Urothelium cell line (cell line): Measurements from ENCODE around the gene GOLT1B.

ENCODE experiments used
- DNase-seq: peaks from one replicate; pipeline ENCODE4 v3.0.0; 2011; ENCODE audit warnings: low spot score, mixed read lengths
- FAIRE-seq: peaks from 2 replicates; lab custom pipeline; 2011; peaks lifted over from hg19 to GRCh38; lab: Jason Lieb, UNC

GOLT1B gene

GRCh38 chr12:21561158-21561557 is 59.6 kb downstream of the GOLT1B start:
- FAIRE-seq: no peak
- no peak for DNase-seq

GRCh38 chr12:21562859-21563258 is 61.3 kb downstream of the GOLT1B start:
- FAIRE-seq (no peak), DNase-seq (no peak)

DNA sequence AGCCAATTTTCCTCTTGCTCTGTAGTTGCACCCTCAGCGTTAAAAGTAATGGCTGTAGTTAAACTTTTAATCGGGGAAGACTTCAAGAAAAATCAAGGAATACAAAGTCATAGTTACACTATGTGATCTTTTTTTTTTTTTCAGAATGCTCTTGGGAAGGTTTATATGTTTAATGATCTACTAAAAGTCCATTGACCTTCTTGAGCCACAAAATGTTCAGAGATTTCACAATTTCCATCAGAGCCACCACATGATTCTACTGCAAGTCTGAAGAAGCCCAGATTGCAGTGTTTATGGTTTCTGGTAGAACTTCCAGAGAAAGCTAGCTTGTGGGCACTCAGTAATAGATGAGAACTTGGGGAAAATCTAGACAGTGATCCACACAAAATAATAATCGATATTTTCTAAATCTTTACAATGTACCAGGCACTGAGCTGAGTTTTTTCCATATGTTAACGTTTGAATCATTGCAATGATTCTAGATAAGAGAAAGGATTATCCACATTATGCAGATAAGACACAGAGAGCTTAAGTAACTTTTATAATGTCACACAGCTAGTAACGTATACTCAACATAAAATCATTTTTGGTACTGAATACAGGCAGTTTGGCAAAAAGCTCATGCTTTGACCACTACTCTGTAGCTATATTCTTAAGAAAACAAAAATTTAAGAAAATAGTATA is 64.8 kb downstream of the GOLT1B start:
- DNase-seq (no peak), FAIRE-seq (no peak)

GRCh38 chr12:21566907-21567394 is 65.4 kb downstream of the GOLT1B start:
- DNase-seq (no peak), FAIRE-seq (no peak)
